Gastrocnemius medialis (tissue), 4 donors: ENCODE measurements around the gene TRAK1. TPM values are rescaled to one million over a fixed set of nuclear protein-coding genes. Genes with fewer than 3 reads are reported as not detected.
A peak's percentile ranks its signal among the peaks of the same experiment; 100 is the strongest.

Experiments used
- ATAC-seq, 2 donors: fragments of 150-250 bp; one replicate each; pipeline ENCODE4 v1.9.1; 2016
- DNase-seq, 2 donors: peaks; one replicate each; pipeline ENCODE4 v3.0.0-alpha.2; 2019
- H3K27ac ChIP-seq, 4 donors: fragments of 200-600 bp; sonication (generic); 1 replicate in 1 of 4; 2 replicates in 3 of 4; pipeline ENCODE4 v1.5.1; 2016 to 2018; ENCODE audit warnings: mild to moderate bottlenecking in 2 of 4, moderate library complexity in 1 of 4
- H3K27me3 ChIP-seq, 3 donors: fragments of 200-600 bp; sonication (generic) in 2 of 3; 1 replicate in 1 of 3; 2 replicates in 2 of 3; pipeline versions ENCODE4 v1.5.1 to v1.6.0; 2016 to 2019; ENCODE audit warnings: mild to moderate bottlenecking in 1 of 3, moderate library complexity in 1 of 3
- H3K36me3 ChIP-seq, 2 donors: fragments of 200-600 bp; sonication (generic) in 1 of 2; one replicate each; pipeline ENCODE4 v1.5.1; 2017 to 2018
- H3K4me1 ChIP-seq, 2 donors: fragments of 200-600 bp; sonication (generic) in 1 of 2; one replicate each; pipeline ENCODE4 v1.5.1; 2016 to 2017; ENCODE audit warnings: mild to moderate bottlenecking in 2 of 2
- H3K4me3 ChIP-seq, 4 donors: fragments of 200-600 bp; sonication (generic) in 3 of 4; 1 replicate in 1 of 4; 2 replicates in 3 of 4; pipeline ENCODE4 v1.5.1; 2016 to 2019; ENCODE audit warnings: mild to moderate bottlenecking in 2 of 4
- H3K9me3 ChIP-seq, 3 donors: fragments of 200-600 bp; sonication (generic) in 2 of 3; 1 replicate in 1 of 3; 2 replicates in 2 of 3; pipeline ENCODE4 v1.5.1; 2016 to 2019
- CTCF ChIP-seq, 5 experiments: fragments of 450-650 bp in 3 of 5; fragments of 200-600 bp in 2 of 5; sonication (generic) in 2 of 5; IDR thresholded peaks in 4 of 5; conservative IDR thresholded peaks in 1 of 5; 1 replicate in 4 of 5; 2 replicates in 1 of 5; pipeline ENCODE4 v1.5.1; 2016 to 2019; ENCODE audit warnings: antibody characterized with exemption in 5 of 5, mild to moderate bottlenecking in 3 of 5, moderate library complexity in 3 of 5
- POLR2A ChIP-seq, 2 donors: fragments of 450-650 bp; IDR thresholded peaks; one replicate each; pipeline ENCODE4 v1.6.1; 2017; ENCODE audit warnings: antibody characterized with exemption in 2 of 2, mild to moderate bottlenecking in 2 of 2, moderate library complexity in 2 of 2
- in situ Hi-C, 4 donors: fragments of 200-750 bp; cut with MboI; loops; one replicate each; pipeline versions ENCODE4 v1.15.0 to v1.8.0; 2017; ENCODE audit warnings: low sequenced_read_pairs in 4 of 4
- intact Hi-C: fragments of 100-400 bp; cut with DNase I; formaldehyde crosslinking; loops from one replicate; pipeline ENCODE4 v1.15.1; 2023; ENCODE audit warnings: low total_unique reads
- total RNA-seq, 4 donors: library from RNA; depleted of rRNA; stranded (reverse); fragments of >200 nt; gene quantifications; one replicate each; pipeline versions ENCODE4 v1.1.0 to v1.2.3, GENCODE V29; 2016

Gene TRAK1
- total RNA-seq, 4 donors from 2014 or later = 59.5 to 109 (median 98.6) TPM

- in situ Hi-C loops (no loop called here), intact Hi-C loops (no loop called here)
- H3K27ac ChIP-seq = peak overlapping the region; percentile 81 to 94 (median 90)
- TF ChIP-seq CTCF (IDR thresholded peaks at IDR 0.05 in 4 of 5, conservative IDR thresholded peaks at IDR 0.05 in 1 of 5) = no peak
- no peak for TF ChIP-seq POLR2A (IDR thresholded peaks at IDR 0.05)
- H3K9me3 ChIP-seq = no peaks in the 10 kb centered on the region
- peak overlapping the region in 1 of 4 donors; percentile 15 for H3K4me3 ChIP-seq
- DNase-seq (no peak), ATAC-seq (peak; percentile 11 to 18)
- H3K4me1 ChIP-seq = peaks cover 74 to 89% of the 10 kb centered on the region in 2 donors
- H3K36me3 ChIP-seq = no peaks in the 10 kb centered on the region
- H3K27me3 ChIP-seq = no peaks in the 10 kb centered on the region
These were observed 24.5 kb upstream of the TRAK1 start for GRCh38 chr3:42066516-42067181.

DNA sequence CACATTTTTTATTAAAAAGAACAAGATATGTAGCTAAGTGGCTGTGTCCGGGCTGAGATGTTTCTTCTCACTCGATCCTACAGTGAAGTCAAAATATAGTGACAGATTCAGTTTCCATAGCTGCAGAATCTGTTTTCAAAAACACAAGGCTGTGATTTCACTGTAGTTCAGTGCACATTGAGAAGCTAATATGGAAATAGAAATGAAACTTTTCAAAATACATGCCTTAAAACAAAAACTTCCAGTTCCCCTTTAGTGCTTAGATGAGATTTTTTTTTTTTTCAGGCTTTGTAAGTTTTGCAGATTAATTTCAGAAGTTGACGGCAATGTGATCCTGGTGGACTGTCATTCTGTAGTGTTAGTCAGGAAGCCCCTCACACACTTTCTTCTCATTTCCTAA, 23.8 kb upstream of the TRAK1 start:
- no peaks in the 10 kb centered on the region for H3K9me3 ChIP-seq
- DNase-seq = no peak
- H3K4me1 ChIP-seq = peaks cover 74 to 89% of the 10 kb centered on the region in 2 donors
- intact Hi-C loops = no loop called here
- H3K27me3 ChIP-seq = no peaks in the 10 kb centered on the region
- ATAC-seq = peak; percentile 28 to 51
- H3K36me3 ChIP-seq = no peaks in the 10 kb centered on the region
- H3K4me3 ChIP-seq = peak overlapping the region in 2 of 4 donors; percentile 2 to 15
- TF ChIP-seq POLR2A (IDR thresholded peaks at IDR 0.05) (no peak), CTCF (IDR thresholded peaks at IDR 0.05 in 4 of 5, conservative IDR thresholded peaks at IDR 0.05 in 1 of 5) (no peak)
- peak overlapping the region; percentile 81 to 94 (median 90) for H3K27ac ChIP-seq
- in situ Hi-C loops = no loop called here

DNA sequence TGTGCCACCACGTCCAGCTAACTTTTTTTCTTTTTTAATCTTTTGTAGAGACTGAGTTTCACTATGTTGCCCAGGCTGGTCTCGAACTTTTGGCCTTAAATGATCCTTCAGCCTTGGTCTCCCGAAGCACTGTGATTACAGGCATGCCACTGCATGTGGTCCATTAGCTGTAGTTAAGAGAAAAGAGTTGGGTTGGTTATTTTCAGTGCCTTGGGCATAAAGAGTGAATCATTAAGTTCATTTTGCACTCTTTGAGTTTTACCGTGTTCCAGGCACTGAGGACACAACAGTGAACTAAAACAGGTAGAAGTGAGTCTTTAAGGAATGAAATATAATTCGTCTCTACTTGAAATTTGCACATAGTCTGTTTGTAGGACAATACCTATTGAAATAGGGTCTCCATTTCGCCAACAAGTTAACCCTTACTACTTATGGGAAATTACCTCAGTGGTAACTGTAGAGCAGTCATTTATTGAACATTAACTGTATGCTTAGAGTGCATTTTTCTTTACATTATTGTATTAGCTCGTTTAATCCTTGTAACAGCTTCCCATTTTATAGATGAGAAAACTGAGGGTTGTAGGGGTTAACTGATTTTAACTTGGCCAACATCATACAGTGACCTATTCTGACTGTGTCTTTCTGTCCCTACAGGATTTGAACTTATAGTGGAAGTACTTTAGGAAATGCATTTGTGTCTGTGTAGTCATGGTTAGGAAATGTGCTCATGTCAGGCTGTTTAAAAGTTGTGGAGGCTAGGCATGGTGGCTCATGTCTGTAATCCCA, 22.7 kb upstream of the TRAK1 start:
- DNase-seq (no peak), ATAC-seq (no peak)
- intact Hi-C loops (no loop called here), in situ Hi-C loops (no loop called here)
- no peaks in the 10 kb centered on the region for H3K27me3 ChIP-seq
- no peaks in the 10 kb centered on the region for H3K9me3 ChIP-seq
- H3K4me1 ChIP-seq = peaks cover 74 to 89% of the 10 kb centered on the region in 2 donors
- H3K27ac ChIP-seq = peak overlapping the region; percentile 81 to 94 (median 90)
- H3K36me3 ChIP-seq = no peaks in the 10 kb centered on the region
- no peak overlapping the region for H3K4me3 ChIP-seq
- TF ChIP-seq CTCF (IDR thresholded peaks at IDR 0.05 in 4 of 5, conservative IDR thresholded peaks at IDR 0.05 in 1 of 5) (no peak), POLR2A (IDR thresholded peaks at IDR 0.05) (no peak)

DNA sequence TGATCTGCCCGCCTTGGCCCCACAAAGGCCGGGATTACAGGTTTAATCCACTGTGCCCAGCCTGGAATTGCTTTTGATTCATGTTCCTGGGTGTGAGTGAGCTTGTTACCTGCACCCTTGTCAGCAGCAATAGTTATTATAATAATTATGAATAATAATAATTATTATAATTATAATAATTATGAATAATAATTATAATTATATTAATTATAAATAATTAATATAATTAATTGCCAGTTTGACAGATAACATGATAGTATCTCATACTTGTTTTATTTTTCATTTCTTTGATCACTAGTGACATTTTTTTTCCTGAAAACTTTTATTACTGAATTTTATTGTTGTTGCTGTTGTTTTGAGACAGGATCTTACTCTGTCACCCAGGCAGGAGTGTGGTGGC, 21.1 kb upstream of the TRAK1 start:
- ATAC-seq = no peak
- intact Hi-C loops = no loop called here

More for the DNA sequence above, 21.1 kb upstream of the TRAK1 start:
- DNase-seq = no peak
- peaks cover 76 to 86% of the 10 kb centered on the region in 2 donors for H3K4me1 ChIP-seq
- no peaks in the 10 kb centered on the region for H3K27me3 ChIP-seq
- in situ Hi-C loops = loop anchor here in 1 of 4 donors (10.0 kb wide), 1 partner anchor 45 kb away; no protein-coding TSS in a partner anchor
- TF ChIP-seq CTCF (IDR thresholded peaks at IDR 0.05 in 4 of 5, conservative IDR thresholded peaks at IDR 0.05 in 1 of 5) (no peak), POLR2A (IDR thresholded peaks at IDR 0.05) (no peak)
- no peaks in the 10 kb centered on the region for H3K36me3 ChIP-seq
- no peak overlapping the region for H3K4me3 ChIP-seq
- no peaks in the 10 kb centered on the region for H3K9me3 ChIP-seq
- H3K27ac ChIP-seq = peak overlapping the region; percentile 81 to 94 (median 90)
